GM13976 (cell line): Measurements from ENCODE around the gene ARHGAP23.

ENCODE experiments used
- DNase-seq: peaks from one replicate; pipeline ENCODE4 v3.0.0; 2012; ENCODE audit warnings: low spot score
- CTCF ChIP-seq: IDR thresholded peaks from 2 replicates; pipeline ENCODE4 v1.5.1; 2012; ENCODE audit warnings: borderline replicate concordance, mild to moderate bottlenecking; ENCODE audit not compliant: insufficient read depth; ENCODE audit errors: extremely low read depth, missing control alignments, control extremely low read depth
- in situ Hi-C: fragments of 300-500 bp; cut with MboI; formaldehyde crosslinking; loops from one replicate; pipeline ENCODE4 v1.12.0; 2022; ENCODE audit warnings: low sequenced_read_pairs, mixed read lengths, inconsistent platforms; ENCODE audit not compliant: unreplicated experiment

The ARHGAP23 gene

GRCh38 chr17:38427160-38427949 is 909 bp upstream of the ARHGAP23 start:
- TF ChIP-seq CTCF, result no peak

DNA sequence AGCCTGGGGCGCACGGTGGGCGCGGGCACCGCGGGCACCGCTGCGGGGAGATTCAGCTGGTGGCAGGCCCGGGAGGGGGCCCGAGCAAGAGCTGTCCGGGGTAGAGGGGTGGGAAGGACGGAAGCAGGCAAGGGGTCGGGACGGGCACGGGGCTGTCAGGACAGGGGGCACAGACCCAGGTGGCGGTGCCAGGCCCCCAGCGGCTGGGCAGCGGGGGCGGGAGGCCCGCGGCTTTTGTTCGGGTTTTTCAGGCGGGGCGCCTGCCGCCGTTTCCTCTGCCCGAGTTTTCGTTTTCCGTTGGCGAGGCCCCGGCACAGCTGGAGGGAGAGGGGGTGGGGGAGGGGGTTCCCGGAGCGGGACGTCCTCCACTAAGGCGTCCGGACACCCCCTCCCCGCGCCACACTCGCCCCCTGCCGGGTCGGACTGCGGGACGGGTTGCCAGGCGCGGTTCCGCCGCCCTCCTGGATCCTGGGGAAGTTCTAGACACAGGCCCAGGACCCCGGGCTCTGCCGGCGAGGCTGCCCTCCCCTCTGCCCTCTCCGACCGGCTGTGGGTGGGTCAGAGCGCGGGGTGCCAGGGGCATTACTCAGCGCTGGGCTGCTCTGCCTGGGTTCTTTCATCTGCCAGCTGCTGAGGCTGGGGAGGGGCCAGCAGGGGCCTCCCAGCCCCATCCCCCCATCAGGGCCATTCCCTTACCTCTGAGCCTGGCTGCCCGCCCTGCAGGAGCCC is 543 bp downstream of the ARHGAP23 start:
- TF ChIP-seq CTCF, result no peak
- DNase-seq, result no peak
- in situ Hi-C loops, result no loop called here

More at GRCh38 chr17:38427160-38427949, 909 bp upstream of the ARHGAP23 start:
- DNase-seq, result no peak
- in situ Hi-C loops, result no loop called here

- no peak for DNase-seq
- in situ Hi-C loops, result loop anchor here (10.0 kb wide), 2 partner anchors 55 to 225 kb away; no protein-coding TSS in a partner anchor
- no peak for TF ChIP-seq CTCF
These were observed 1.3 kb downstream of the ARHGAP23 start for GRCh38 chr17:38429476-38430100.

DNA sequence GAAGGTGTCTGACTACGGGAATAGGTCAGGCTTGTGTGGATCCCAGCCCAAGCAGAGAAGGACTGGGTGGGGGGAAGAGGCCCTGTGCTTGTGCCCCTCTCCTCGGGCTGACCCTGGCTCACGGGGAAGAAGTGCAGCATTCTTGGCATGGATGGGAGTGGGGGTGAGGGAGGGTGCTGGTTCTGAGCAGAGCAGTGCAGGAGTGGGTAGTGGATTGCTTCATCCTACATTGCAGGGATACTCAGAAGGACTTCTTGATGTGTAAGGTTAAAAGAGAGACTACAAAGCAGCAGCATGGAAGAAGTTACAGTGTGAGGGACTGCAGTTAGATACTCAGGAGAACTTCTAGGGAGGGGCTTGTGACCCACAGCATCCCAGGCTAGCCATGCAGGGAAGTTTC is 2.1 kb downstream of the ARHGAP23 start:
- DNase-seq, result no peak
- TF ChIP-seq CTCF, result no peak
- in situ Hi-C loops, result loop anchor here (10.0 kb wide), 2 partner anchors 54 to 224 kb away; no protein-coding TSS in a partner anchor

GRCh38 chr17:38430822-38431221 is 2.6 kb downstream of the ARHGAP23 start:
- TF ChIP-seq CTCF, result no peak
- DNase-seq, result no peak
- in situ Hi-C loops, result loop anchor here (10.0 kb wide), 2 partner anchors 54 to 224 kb away; no protein-coding TSS in a partner anchor

- DNase-seq, result no peak
- in situ Hi-C loops, result loop anchor here (10.0 kb wide), 2 partner anchors 53 to 223 kb away; no protein-coding TSS in a partner anchor
- no peak for TF ChIP-seq CTCF
These were observed 3.3 kb downstream of the ARHGAP23 start for GRCh38 chr17:38431346-38432145.
